Measurements from ENCODE around the gene L3HYPDH. TPM values are rescaled to one million over a fixed set of nuclear protein-coding genes. Genes with fewer than 3 reads are reported as not detected.

Gene L3HYPDH
- 36.3 and 36.9 TPM in 2 replicates for total RNA-seq

DNA sequence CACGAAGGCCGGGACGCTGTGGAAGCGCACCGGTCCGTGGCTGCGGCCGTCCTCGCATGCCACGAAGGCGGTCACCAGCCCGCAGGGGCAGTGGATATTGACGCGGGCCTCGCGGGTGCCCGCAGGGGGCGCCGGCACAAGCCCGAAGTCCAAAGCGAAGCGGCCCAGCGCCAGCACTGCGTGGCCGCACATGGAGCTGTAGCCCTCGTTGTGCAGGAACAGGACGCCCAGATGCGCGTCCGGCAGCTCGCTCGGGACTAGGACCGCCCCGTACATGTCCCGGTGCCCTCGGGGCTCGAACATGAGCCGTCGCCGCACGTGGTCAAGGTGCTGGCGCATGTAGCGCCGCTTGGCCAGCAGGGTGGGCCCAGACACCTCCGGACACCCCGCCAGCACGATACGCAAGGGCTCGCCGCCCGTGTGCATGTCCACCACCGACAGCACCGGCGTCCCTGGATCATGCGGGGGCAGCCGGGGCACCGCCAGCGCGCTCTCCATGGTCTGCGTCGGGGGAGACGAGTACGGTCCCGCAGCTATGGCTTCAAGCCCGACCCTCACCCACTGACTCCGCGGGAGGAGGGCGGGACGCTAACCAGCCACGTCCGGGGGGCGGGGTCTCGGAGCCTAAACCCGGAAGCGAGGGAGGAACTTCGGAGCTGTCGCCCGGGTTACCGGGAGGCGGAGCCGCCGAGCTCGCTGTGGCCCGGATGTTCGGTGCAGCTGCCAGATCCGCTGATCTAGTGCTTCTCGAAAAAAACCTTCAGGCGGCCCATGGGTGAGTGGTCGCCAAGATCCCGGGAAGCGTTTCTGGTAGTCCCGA is at the start of gene L3HYPDH, which contains the start of gene JKAMP:
Gene L3HYPDH, minus strand, starts transcription at position 590 of the 820 bp plus-strand sequence. Its CDS starts 92 bp downstream, at position 498.
Gene JKAMP, plus strand, starts transcription at position 699 of the 820 bp plus-strand sequence. Its CDS starts 73 bp downstream, at position 772.

DNA sequence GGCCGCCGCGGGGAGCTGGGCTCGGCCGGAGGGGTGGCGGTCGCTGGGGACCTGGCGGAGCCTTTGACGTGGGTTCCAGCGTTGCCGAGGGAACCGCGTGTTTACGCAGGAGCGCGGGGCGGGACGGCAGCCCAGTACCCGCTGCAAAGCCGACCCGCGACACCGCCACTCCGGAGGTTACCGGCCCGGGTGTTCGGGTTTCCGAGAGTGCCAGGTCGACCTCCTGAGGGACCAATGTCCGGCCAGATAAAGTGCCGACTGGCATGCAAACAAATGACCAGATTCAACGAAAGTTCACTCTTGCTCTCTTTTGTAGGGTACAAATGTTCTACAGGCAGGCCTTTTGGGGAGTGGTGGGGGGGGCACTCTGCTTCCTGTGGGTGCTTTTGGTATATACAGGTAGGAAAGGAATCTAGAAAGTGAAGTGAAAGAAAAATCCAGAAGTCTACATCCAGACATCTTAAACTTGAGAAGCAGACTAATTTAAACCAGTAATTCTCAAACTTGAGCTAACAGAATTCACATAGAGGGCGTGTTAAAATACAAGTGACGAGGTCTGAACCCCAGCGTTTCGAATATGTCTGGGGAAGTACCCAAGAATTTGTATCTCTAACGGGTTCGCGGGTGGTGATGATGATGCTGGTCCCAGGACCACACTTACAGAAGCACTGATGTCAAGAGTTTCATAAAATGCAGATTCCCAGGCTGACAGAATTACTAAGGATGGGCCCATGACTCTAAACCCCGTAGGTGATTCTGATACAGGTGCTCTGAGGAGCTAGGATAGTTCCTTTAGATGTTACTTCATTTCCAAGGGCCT is 18.7 kb downstream of the L3HYPDH start, which contains the start of gene GPR135:
Gene GPR135, minus strand, starts transcription at position 65 of the 820 bp plus-strand sequence. CDS start 154 bp downstream, outside the sequence.

Other genes starting within 250 kb of the L3HYPDH start
- gene GPR135, start 19.0 kb downstream of the L3HYPDH start, total RNA-seq, result 2.3 and 3.8 TPM in 2 replicates
- 74.8 and 110 TPM in 2 replicates for gene JKAMP, start 109 bp upstream of the L3HYPDH start, total RNA-seq
- not detected in 2 replicates for gene CCDC175, start 92.4 kb upstream of the L3HYPDH start, total RNA-seq